Measurements from ENCODE around the gene THBS4.
"Not testable (repeated sequence)": the region's sequence is repeated elsewhere in the genome, so short reads cannot be mapped to it uniquely, and the experiment has no call there.

Gene THBS4

DNA sequence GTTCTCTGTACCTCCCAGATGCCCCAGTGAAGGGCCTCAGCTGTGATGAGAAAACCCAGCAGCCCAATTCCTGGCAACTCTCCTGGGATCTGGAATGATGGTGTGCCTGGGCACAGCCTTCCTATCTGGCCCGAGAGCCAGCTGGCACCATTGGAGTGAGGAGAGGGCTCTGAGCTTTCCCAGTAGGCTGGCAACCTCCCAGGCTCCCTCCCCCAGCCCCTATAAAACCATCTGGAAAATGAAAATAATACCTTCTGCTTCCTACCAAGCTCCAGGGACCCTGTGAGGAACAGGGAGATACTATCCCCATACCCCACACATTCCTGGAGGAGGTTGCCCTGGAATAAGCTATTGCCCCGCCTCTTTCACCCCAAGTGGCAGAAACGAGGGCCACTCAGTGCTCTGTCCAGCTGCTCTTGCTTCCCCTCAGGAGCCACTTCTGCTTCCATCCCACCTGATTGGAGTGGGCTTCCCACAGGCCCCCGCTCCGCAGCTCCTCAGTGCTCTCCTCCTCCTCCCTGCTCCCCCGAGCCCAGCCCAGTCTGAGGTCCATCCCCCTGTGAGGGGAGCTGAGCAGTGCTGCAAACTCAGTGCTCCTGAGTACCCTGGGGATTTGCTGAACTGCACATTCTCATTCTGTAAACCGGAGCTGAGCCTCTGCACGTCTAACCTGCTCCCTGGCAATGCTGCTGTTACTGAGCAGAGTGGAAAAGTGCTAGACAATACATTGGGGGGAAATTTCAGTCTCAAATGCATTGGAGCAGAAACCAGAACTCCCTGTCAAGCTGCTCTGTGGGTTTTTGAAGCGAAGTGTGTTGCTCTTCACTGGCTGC lies 74.7 kb downstream of the THBS4 start:
- TF ChIP-seq CTCF (IDR thresholded peaks at IDR 0.05; ENCODE audit: low read depth, low read length) = no peak
- DNase-seq (ENCODE audit: low read depth in 2 of 2) = peak in 1 of 2 donors; percentile 44
- no peak overlapping the region for H3K4me3 ChIP-seq (replicated peaks in 1 of 2; ENCODE audit: low read depth in 2 of 2, low read length in 2 of 2)

- DNase-seq (ENCODE audit: low read depth in 2 of 2); H3K4me3 ChIP-seq (replicated peaks in 1 of 2; ENCODE audit: low read depth in 2 of 2, low read length in 2 of 2): not testable (repeated sequence)
Measured at GRCh38 chr5:80111376-80111990, 76.3 kb downstream of the THBS4 start.

DNA sequence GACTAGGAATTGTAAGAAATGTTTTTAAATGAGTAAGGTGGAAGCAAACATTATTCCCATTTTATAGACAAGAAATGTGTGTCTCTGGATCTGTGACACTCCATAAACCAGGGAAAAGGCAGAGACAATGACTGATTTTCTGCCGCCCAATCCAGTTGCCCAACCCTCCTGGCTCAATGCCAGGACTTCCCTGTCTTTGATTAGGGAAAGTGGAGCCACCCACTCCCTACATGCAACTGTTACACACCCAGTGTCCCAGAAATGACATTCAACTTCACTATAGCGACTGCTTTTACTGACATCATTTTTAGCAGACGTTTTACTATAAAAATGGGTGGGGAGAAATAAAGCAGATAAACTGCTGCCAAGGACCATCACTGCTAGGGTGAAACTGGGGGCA lies 79.7 kb downstream of the THBS4 start:
- H3K4me3 ChIP-seq (replicated peaks in 1 of 2; ENCODE audit: low read depth in 2 of 2, low read length in 2 of 2) = no peak overlapping the region
- no peak for TF ChIP-seq CTCF (IDR thresholded peaks at IDR 0.05; ENCODE audit: low read depth, low read length)
- no peak for DNase-seq (ENCODE audit: low read depth in 2 of 2)

DNA sequence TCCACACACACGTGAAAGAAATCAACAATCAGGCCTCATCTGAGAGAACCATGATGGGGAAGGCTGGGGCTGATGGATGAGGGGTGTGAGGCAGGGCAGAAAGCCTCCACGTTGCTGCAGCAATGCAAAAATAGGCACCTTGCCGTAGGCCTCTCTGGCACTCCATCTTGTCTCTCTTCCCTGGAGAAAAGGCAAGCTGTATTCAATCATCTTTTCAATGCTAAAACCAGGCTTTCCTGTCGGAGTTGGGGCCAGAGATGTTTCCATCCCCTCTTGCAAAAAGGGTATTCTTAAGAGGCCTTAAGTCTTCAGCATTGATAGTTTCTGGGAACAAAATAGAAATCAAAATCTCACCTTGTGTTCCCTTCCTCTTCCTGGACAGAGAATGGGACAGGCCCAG lies 80.9 kb downstream of the THBS4 start:
- H3K4me3 ChIP-seq (replicated peaks in 1 of 2; ENCODE audit: low read depth in 2 of 2, low read length in 2 of 2) = no peak overlapping the region
- no peak for TF ChIP-seq CTCF (IDR thresholded peaks at IDR 0.05; ENCODE audit: low read depth, low read length)

GRCh38 chr5:80116465-80116864 lies 81.3 kb downstream of the THBS4 start:
- TF ChIP-seq CTCF (IDR thresholded peaks at IDR 0.05; ENCODE audit: low read depth, low read length) = no peak
- no peak overlapping the region for H3K4me3 ChIP-seq (replicated peaks in 1 of 2; ENCODE audit: low read depth in 2 of 2, low read length in 2 of 2)
- no peak for DNase-seq (ENCODE audit: low read depth in 2 of 2)

More for the DNA sequence above, 80.9 kb downstream of the THBS4 start:
- no peak for DNase-seq (ENCODE audit: low read depth in 2 of 2)

- no peak overlapping the region for H3K4me3 ChIP-seq (replicated peaks in 1 of 2; ENCODE audit: low read depth in 2 of 2, low read length in 2 of 2)
- no peak for TF ChIP-seq CTCF (IDR thresholded peaks at IDR 0.05; ENCODE audit: low read depth, low read length)
- no peak for DNase-seq (ENCODE audit: low read depth in 2 of 2)
Measured at GRCh38 chr5:80117446-80117845, 82.3 kb downstream of the THBS4 start.

DNA sequence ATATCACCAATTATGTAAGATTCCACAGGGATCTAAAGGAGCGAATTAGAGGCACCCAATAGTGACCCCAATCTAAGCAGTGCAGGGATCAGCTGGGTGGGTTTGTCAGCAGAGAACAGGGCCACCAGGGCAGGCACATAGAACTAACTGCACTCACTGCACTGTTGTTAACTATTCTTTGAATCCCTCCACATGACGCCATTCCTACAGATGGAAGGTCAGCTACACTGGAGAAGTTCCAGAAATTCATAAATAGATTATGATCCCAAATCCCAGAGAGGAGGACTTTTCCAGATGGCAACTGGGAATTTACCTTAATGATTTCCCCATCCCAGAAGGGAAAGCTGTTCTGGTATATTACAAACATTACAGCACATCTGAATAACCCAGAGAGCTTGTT lies 84.2 kb downstream of the THBS4 start:
- no peak for DNase-seq (ENCODE audit: low read depth in 2 of 2)
- TF ChIP-seq CTCF (IDR thresholded peaks at IDR 0.05; ENCODE audit: low read depth, low read length) = no peak
- no peak overlapping the region for H3K4me3 ChIP-seq (replicated peaks in 1 of 2; ENCODE audit: low read depth in 2 of 2, low read length in 2 of 2)
